Parathyroid adenoma (tissue), 2 donors: ENCODE results near the gene CCL20.

ENCODE experiments used
- H2AFZ ChIP-seq: fragments of 300-600 bp; sonication (generic); one replicate; pipeline ENCODE4 v1.7.0; 2017; ENCODE audit warnings: antibody characterized with exemption, mild to moderate bottlenecking
- H3K27ac ChIP-seq: fragments of 300-600 bp; sonication (generic); one replicate; pipeline ENCODE4 v1.7.0; 2017
- H3K27me3 ChIP-seq: fragments of 300-600 bp; sonication (generic); one replicate; pipeline ENCODE4 v1.7.0; 2017; ENCODE audit warnings: low read length; ENCODE audit not compliant: control insufficient read depth, insufficient read depth
- H3K36me3 ChIP-seq: fragments of 300-600 bp; sonication (generic); one replicate; pipeline ENCODE4 v1.7.0; 2017; ENCODE audit warnings: low read length; ENCODE audit not compliant: control insufficient read depth, insufficient read depth
- H3K4me1 ChIP-seq: fragments of 300-600 bp; sonication (generic); one replicate; pipeline ENCODE4 v1.7.0; 2017; ENCODE audit warnings: control low read depth
- H3K4me2 ChIP-seq: fragments of 300-600 bp; sonication (generic); one replicate; pipeline ENCODE4 v1.7.0; 2017; ENCODE audit warnings: low read length
- H3K4me3 ChIP-seq: fragments of 300-600 bp; sonication (generic); one replicate; pipeline ENCODE4 v1.7.0; 2017; ENCODE audit warnings: low read depth, low read length
- H3K79me2 ChIP-seq: fragments of 300-600 bp; sonication (generic); one replicate; pipeline ENCODE4 v1.7.0; 2017; ENCODE audit warnings: control low read depth
- H3K9ac ChIP-seq: fragments of 300-600 bp; sonication (generic); one replicate; pipeline ENCODE4 v1.7.0; 2017; ENCODE audit warnings: mild to moderate bottlenecking
- H3K9me3 ChIP-seq: fragments of 300-600 bp; sonication (generic); one replicate; pipeline ENCODE4 v1.7.0; 2017; ENCODE audit warnings: low read length; ENCODE audit not compliant: control insufficient read depth
- TF ChIP-seq, protein P1 (sequence below): fragments of 300-600 bp; sonication (generic); IDR thresholded peaks from one replicate; pipeline ENCODE4 v1.7.0; 2017; ENCODE audit warnings: antibody characterized with exemption, mild to moderate bottlenecking
- donor health status: primary hyperparathyroidism.

The CCL20 gene

DNA sequence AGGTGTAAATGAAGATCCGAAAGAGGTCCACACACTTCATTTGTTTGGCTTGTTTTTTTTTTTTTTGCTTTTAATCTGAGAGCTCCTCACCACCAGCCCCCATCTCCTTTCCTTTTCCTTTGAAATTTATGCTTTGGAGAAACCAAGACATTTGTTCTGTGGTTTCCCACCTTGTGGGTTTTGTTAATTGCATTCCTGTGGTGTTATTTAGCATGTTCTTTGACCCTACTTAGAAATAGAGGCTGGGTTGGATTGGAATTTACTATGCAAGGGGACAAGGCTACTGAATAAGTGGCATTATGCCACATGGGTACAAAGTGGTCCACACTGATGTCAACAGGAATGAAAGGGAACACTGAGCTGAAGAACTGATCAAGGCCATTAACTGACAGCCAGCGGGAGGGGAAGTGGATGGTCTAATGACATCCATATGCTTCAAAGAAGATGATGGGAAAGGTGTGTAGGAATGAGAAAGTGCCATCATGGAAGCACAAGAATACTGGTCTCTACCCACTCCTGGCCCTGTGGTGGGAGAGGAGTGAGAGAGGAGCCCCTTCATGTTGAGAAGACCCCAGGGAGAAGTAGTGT is 8.9 kb downstream of the CCL20 start:
- no peak overlapping the region for H2AFZ ChIP-seq
- H3K9me3 ChIP-seq, result no peaks in the 10 kb centered on the region
- H3K4me2 ChIP-seq, result no peak overlapping the region
- no peak overlapping the region for H3K9ac ChIP-seq
- TF ChIP-seq, protein P1, sequence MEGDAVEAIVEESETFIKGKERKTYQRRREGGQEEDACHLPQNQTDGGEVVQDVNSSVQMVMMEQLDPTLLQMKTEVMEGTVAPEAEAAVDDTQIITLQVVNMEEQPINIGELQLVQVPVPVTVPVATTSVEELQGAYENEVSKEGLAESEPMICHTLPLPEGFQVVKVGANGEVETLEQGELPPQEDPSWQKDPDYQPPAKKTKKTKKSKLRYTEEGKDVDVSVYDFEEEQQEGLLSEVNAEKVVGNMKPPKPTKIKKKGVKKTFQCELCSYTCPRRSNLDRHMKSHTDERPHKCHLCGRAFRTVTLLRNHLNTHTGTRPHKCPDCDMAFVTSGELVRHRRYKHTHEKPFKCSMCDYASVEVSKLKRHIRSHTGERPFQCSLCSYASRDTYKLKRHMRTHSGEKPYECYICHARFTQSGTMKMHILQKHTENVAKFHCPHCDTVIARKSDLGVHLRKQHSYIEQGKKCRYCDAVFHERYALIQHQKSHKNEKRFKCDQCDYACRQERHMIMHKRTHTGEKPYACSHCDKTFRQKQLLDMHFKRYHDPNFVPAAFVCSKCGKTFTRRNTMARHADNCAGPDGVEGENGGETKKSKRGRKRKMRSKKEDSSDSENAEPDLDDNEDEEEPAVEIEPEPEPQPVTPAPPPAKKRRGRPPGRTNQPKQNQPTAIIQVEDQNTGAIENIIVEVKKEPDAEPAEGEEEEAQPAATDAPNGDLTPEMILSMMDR, result no peak
- H3K79me2 ChIP-seq, result no peaks in the 10 kb centered on the region
- H3K27me3 ChIP-seq, result no peaks in the 10 kb centered on the region
- no peaks in the 10 kb centered on the region for H3K36me3 ChIP-seq
- H3K4me1 ChIP-seq, result no peaks in the 10 kb centered on the region
- no peak overlapping the region for H3K27ac ChIP-seq
- H3K4me3 ChIP-seq, result no peak overlapping the region

DNA sequence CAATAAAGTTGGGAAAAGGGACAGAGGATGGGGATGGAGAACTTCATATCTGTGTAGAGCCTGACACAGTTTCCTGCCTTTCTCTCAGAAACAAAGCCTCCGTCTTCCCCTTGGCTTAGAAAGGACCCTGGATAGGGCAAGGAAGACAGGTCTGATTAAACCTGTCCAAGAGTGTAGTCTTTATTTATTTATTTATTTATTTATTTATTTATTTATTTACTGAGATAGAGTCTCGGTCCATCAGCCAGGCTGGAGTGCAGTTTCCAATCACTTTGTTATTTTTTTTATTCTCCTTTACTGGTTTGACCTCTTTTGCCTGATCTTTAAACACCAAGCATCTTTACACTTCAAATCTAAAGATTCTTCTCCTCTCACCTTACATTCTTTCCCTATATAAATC is 10.3 kb downstream of the CCL20 start:
- Histone ChIP-seq H3K27me3 (no peaks in the 10 kb centered on the region), H3K9me3 (no peaks in the 10 kb centered on the region), H3K4me3 (no peak overlapping the region), H3K79me2 (no peaks in the 10 kb centered on the region), H3K4me2 (no peak overlapping the region), H3K27ac (no peak overlapping the region), H3K9ac (no peak overlapping the region), H3K36me3 (no peaks in the 10 kb centered on the region), H3K4me1 (no peaks in the 10 kb centered on the region), H2AFZ (no peak overlapping the region)
- TF ChIP-seq, protein P1, result no peak

DNA sequence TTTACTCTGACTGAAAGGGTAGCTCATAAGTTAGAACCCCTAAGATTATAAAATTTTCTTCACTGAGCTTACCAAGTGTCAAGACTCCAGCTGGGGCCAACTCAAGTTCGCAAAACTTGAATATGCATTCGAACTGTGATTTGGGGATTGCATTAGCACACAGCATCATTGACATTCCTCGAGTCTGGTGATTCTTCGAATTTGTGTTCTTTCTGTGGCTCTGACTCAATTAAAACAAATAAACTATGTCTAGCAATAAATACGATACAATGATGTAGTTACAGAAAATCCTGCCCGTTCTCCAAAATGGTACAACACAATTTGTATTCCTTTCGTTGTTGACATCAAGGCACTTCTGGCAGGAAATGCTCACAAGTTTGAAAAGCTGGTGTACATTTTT is 11.1 kb downstream of the CCL20 start:
- Histone ChIP-seq H3K4me2 (no peak overlapping the region), H3K79me2 (no peaks in the 10 kb centered on the region), H2AFZ (no peak overlapping the region), H3K27ac (no peak overlapping the region), H3K36me3 (no peaks in the 10 kb centered on the region), H3K9ac (no peak overlapping the region), H3K4me3 (no peak overlapping the region), H3K9me3 (no peaks in the 10 kb centered on the region), H3K4me1 (no peaks in the 10 kb centered on the region), H3K27me3 (no peaks in the 10 kb centered on the region)
- TF ChIP-seq, protein P1, result no peak

DNA sequence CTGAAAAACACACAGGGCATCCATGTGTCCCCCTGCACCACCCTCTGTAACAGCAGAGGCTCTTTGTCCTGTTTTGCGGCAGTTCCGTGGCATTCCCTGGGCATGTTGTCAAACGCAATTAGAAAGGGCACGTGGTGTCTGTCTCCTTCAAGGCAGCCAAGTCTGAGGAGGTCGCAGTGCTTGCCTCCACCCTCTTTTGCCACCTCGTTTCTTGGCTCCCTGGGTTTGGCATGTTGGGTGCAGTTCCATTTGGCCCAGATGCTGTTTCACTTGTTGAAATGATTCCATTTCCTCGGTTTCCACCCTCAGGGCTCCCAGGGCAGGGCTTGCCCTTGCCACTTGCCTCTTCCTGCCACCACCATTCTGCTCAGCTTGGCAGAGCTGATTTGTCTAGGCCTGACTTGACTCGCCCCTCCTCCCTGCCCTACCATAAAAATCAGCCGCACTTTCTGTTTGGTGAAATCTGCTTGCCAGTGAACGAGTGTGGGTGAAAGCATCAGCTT is 12.4 kb downstream of the CCL20 start:
- H3K36me3 ChIP-seq, result no peaks in the 10 kb centered on the region
- H3K9ac ChIP-seq, result no peak overlapping the region
- H3K27ac ChIP-seq, result no peak overlapping the region
- no peaks in the 10 kb centered on the region for H3K27me3 ChIP-seq
- TF ChIP-seq, protein P1, result no peak
- no peaks in the 10 kb centered on the region for H3K4me1 ChIP-seq
- H2AFZ ChIP-seq, result no peak overlapping the region
- no peaks in the 10 kb centered on the region for H3K79me2 ChIP-seq
- H3K4me2 ChIP-seq, result no peak overlapping the region
- H3K4me3 ChIP-seq, result no peak overlapping the region
- no peaks in the 10 kb centered on the region for H3K9me3 ChIP-seq

DNA sequence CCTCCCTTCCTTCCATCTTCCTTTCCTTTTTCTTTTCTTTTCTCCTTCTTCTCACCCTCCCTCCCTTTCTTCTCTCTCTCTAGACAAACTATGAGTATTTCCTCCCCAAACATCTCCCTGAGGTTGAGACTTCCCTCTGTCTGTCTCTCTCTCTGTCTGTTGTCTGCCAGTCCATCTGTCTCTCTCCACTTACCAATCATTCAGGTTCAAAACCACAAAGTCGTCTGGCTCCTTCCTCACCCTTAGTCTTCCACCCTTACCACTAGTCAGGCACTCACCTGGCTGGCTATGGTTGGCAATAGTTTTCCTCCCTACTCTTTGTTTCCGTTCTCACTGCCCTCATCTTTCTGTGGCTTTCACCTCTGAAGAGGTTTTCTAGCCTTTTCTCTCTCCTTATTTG is 12.9 kb downstream of the CCL20 start:
- no peaks in the 10 kb centered on the region for H3K36me3 ChIP-seq
- H3K4me3 ChIP-seq, result no peak overlapping the region

More for the DNA sequence above, 12.9 kb downstream of the CCL20 start:
- H3K79me2 ChIP-seq, result no peaks in the 10 kb centered on the region
- no peaks in the 10 kb centered on the region for H3K4me1 ChIP-seq
- no peak overlapping the region for H3K9ac ChIP-seq
- H3K4me2 ChIP-seq, result no peak overlapping the region
- TF ChIP-seq, protein P1, result no peak
- H2AFZ ChIP-seq, result no peak overlapping the region
- no peaks in the 10 kb centered on the region for H3K27me3 ChIP-seq
- H3K27ac ChIP-seq, result no peak overlapping the region
- no peaks in the 10 kb centered on the region for H3K9me3 ChIP-seq
